Measurements from ENCODE around the gene URB1. TPM values are rescaled to one million over a fixed set of nuclear protein-coding genes. Genes with fewer than 3 reads are reported as not detected.

The URB1 gene
- total RNA-seq, 6 donors from 2014 or later, result 9.3 to 23.0 (median 14.1) TPM

GRCh38 chr21:32285476-32285875 is 107.3 kb downstream of the URB1 start:
- ATAC-seq (ENCODE audit: low FRiP score in 2 of 2), result no peak
- 94 to 98% methylated on average over 4 of the region's 4 CpGs for WGBS, 2 donors
- H3K4me1 ChIP-seq, result no peaks in the 10 kb centered on the region
- H3K9me3 ChIP-seq, result no peaks in the 10 kb centered on the region
- TF ChIP-seq, protein P1, sequence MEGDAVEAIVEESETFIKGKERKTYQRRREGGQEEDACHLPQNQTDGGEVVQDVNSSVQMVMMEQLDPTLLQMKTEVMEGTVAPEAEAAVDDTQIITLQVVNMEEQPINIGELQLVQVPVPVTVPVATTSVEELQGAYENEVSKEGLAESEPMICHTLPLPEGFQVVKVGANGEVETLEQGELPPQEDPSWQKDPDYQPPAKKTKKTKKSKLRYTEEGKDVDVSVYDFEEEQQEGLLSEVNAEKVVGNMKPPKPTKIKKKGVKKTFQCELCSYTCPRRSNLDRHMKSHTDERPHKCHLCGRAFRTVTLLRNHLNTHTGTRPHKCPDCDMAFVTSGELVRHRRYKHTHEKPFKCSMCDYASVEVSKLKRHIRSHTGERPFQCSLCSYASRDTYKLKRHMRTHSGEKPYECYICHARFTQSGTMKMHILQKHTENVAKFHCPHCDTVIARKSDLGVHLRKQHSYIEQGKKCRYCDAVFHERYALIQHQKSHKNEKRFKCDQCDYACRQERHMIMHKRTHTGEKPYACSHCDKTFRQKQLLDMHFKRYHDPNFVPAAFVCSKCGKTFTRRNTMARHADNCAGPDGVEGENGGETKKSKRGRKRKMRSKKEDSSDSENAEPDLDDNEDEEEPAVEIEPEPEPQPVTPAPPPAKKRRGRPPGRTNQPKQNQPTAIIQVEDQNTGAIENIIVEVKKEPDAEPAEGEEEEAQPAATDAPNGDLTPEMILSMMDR (IDR thresholded peaks at IDR 0.05), result no peak
- no peak for TF ChIP-seq EP300 (IDR thresholded peaks at IDR 0.05)
- TF ChIP-seq POLR2A (IDR thresholded peaks at IDR 0.05), result no peak
- no peak for TF ChIP-seq POLR2AphosphoS5 (IDR thresholded peaks at IDR 0.05)
- no peaks in the 10 kb centered on the region for H3K27me3 ChIP-seq
- H3K36me3 ChIP-seq, result no peaks in the 10 kb centered on the region
- H3K27ac ChIP-seq, result no peak overlapping the region
- no peak overlapping the region for H3K4me3 ChIP-seq
- no peak for DNase-seq

DNA sequence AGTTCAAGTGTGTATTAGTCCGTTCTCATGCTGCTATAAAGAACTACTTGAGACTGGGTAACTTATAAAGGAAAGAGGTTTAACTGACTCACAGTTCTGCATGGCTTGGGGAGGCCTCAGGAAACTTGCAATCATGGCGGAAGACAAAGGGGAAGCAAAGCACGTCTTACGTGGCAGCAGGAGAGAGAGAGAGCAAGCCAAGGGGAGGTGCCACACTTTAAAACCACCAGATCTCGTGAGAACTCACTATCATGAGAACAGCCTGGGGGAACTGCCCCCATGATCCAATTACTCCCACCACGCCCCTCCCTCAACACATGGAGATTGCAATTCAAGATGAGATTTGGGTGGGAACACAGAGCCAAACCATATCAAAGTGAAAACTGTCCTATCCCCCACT is 109.8 kb downstream of the URB1 start:
- DNase-seq, result no peak
- 67 to 68% methylated on average over 6 of the region's 6 CpGs for WGBS, 2 donors
- no peak for TF ChIP-seq EP300 (IDR thresholded peaks at IDR 0.05)
- no peak for TF ChIP-seq POLR2A (IDR thresholded peaks at IDR 0.05)
- TF ChIP-seq POLR2AphosphoS5 (IDR thresholded peaks at IDR 0.05), result no peak
- TF ChIP-seq, protein P1 (IDR thresholded peaks at IDR 0.05), result no peak
- Histone ChIP-seq H3K4me3 (no peak overlapping the region), H3K4me1 (peaks cover 13 to 20% (median 14%) of the 10 kb centered on the region in 4 donors), H3K36me3 (no peaks in the 10 kb centered on the region), H3K27ac (no peak overlapping the region), H3K9me3 (no peaks in the 10 kb centered on the region), H3K27me3 (no peaks in the 10 kb centered on the region)
- ATAC-seq (ENCODE audit: low FRiP score in 2 of 2), result no peak

DNA sequence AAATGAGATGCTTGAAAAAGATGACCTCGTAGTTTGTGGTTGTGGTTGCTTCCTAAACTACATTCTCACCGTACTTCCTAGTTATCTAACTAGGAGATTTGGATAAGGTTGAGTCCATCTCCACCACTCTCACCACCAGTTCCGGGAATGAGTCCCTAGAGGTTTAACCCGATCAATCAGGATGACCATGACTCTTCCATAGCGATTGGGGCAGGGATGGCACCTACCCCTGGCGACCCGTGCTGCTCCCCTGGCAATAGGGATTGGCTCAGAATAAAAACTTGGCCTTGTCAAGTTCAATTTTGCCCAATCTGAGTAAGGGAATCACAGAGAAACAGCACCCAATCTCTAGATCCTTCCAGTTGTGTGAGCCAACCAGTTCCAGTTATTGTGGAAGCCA is 111.3 kb downstream of the URB1 start:
- DNase-seq (no peak), ATAC-seq (ENCODE audit: low FRiP score in 2 of 2) (no peak)
- no peaks in the 10 kb centered on the region for H3K27me3 ChIP-seq
- H3K4me3 ChIP-seq, result no peak overlapping the region
- TF ChIP-seq, protein P1 (IDR thresholded peaks at IDR 0.05), result no peak
- TF ChIP-seq POLR2AphosphoS5 (IDR thresholded peaks at IDR 0.05) (no peak), EP300 (IDR thresholded peaks at IDR 0.05) (no peak), POLR2A (IDR thresholded peaks at IDR 0.05) (no peak)
- H3K27ac ChIP-seq, result no peak overlapping the region
- H3K4me1 ChIP-seq, result peaks cover 15 to 22% (median 16%) of the 10 kb centered on the region in 4 donors
- H3K9me3 ChIP-seq, result no peaks in the 10 kb centered on the region
- H3K36me3 ChIP-seq, result no peaks in the 10 kb centered on the region
- 89 to 90% methylated on average over 7 of the region's 7 CpGs for WGBS, 2 donors

GRCh38 chr21:32279377-32279680 is 113.5 kb downstream of the URB1 start:
- H3K27ac ChIP-seq, result peak overlapping the region in 3 of 4 donors; percentile 38 to 79 (median 68)
- no peak for ATAC-seq (ENCODE audit: low FRiP score in 2 of 2)

DNA sequence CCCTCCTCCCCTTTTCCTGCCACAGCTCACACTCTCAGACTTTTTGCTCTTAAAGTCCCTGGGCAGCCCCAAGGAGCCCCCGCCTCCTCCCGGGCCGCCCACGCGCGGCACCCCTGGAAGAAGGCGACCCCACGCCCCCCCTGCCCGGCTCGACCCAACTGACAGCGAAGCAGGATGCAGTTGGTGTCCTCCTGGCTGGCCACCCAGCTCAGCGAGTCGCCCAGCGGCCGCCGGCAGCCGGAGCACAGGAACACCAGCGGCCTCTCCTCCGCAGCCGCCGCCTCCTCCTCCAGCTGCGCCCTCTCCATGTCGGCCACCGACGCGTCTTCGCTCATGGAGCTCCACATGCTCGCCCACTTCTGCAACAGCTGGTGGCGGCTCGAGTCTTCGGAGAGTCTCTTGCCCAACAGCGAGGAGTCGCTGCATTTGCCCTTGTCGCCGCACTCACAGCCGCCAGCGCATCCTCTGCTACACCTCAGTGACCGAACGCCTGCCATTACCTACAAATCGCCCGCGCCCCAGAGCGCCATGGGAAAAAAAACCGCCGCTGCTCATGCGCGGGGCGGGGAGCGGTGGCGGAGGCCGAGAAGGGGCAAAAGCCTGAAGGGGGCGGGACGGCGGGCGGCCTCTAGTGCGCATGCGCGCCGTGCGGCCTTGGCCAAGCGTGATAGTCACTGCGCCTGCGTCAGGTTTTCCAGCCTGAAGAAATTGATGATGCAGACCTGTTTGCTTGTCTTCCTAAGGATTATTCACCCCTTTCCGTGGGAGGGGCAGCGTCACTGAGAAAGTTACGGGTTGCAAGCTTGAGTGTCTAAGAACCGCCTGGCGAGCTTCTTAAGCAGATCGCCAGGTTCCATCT is 114.1 kb downstream of the URB1 start, which contains the start of gene MIS18A:
Gene MIS18A, minus strand, starts transcription at position 532 of the 859 bp plus-strand sequence. Its CDS starts 35 bp downstream, at position 497.
- Histone ChIP-seq H3K27me3 (no peaks in the 10 kb centered on the region), H3K9me3 (no peaks in the 10 kb centered on the region), H3K36me3 (peaks cover 0 to 1% (median 0%) of the 10 kb centered on the region in 4 donors), H3K4me3 (peak within 1 kb of the TSS; percentile 82 to 94 (median 88)), H3K4me1 (peaks cover 15 to 22% (median 16%) of the 10 kb centered on the region in 4 donors), H3K27ac (peak within 1 kb of the TSS; percentile 27 to 79 (median 53))
- TF ChIP-seq POLR2AphosphoS5 (IDR thresholded peaks at IDR 0.05) (peak in 1 of 2 donors; percentile 93), POLR2A (IDR thresholded peaks at IDR 0.05) (peak in 2 of 4 donors; percentile 68 to 70), EP300 (IDR thresholded peaks at IDR 0.05) (peak in 1 of 4 donors; percentile 15)
- TF ChIP-seq, protein P1 (IDR thresholded peaks at IDR 0.05), result peak in 3 of 6 experiments; percentile 17 to 48 (median 23)
- ATAC-seq (ENCODE audit: low FRiP score in 2 of 2), result peak; percentile 96 to 98
- 0 to 1% methylated on average over 7 to 52 of the region's 69 CpGs for WGBS, 2 donors
- DNase-seq, result peak; percentile 94 to 99

More at GRCh38 chr21:32279377-32279680, 113.5 kb downstream of the URB1 start:
- no peaks in the 10 kb centered on the region for H3K27me3 ChIP-seq
- peaks cover 15 to 22% (median 16%) of the 10 kb centered on the region in 4 donors for H3K4me1 ChIP-seq
- 7 to 9% methylated on average over 9 to 10 of the region's 10 CpGs for WGBS, 2 donors
- H3K36me3 ChIP-seq, result no peaks in the 10 kb centered on the region
- peak overlapping the region; percentile 60 to 94 (median 88) for H3K4me3 ChIP-seq
- no peaks in the 10 kb centered on the region for H3K9me3 ChIP-seq
- no peak for DNase-seq
- TF ChIP-seq POLR2AphosphoS5 (IDR thresholded peaks at IDR 0.05) (no peak), EP300 (IDR thresholded peaks at IDR 0.05) (no peak)
